K562 (cell line): ENCODE measurements around the gene TRAPPC8. TPM values are rescaled to one million over a fixed set of nuclear protein-coding genes. Genes with fewer than 3 reads are reported as not detected.

Source experiments
- MBD2 ChIP-seq: sonication (generic); IDR thresholded peaks from 2 replicates; pipeline ENCODE4 v1.6.1; 2016; ENCODE audit warnings: low read depth, borderline replicate concordance
- NELFE ChIP-seq: IDR thresholded peaks from 2 replicates; pipeline ENCODE4 v1.6.1; 2011; ENCODE audit warnings: mild to moderate bottlenecking; ENCODE audit not compliant: insufficient read depth, insufficient read length
- SPI1 ChIP-seq: IDR thresholded peaks from 2 replicates; pipeline ENCODE4 v1.6.1; 2011; ENCODE audit warnings: low read depth, low read length, control low read depth, borderline replicate concordance
- TARDBP ChIP-seq: fragments of 450-650 bp; IDR thresholded peaks from 2 replicates; pipeline ENCODE4 v1.6.1; 2016
- TBP ChIP-seq: optimal IDR thresholded peaks from 2 replicates; pipeline ENCODE3; 2011; ENCODE audit warnings: low read depth, low read length, improper control_type of control experiment
- TRIM24 ChIP-seq, 2 experiments: fragments of 450-650 bp; IDR thresholded peaks; 2 replicates each; pipeline ENCODE4 v1.6.1; 2016
- polyA plus RNA-seq, 8 experiments: library from polyadenylated mRNA; depleted of rRNA in 4 of 8; stranded (reverse) in 5 of 8; unstranded in 3 of 8; fragments of >200 nt; fragmentation: Nextera tagmentation in 2 of 8; fragmentation: Illumina TruSeq in 1 of 8; extraction: Ambion mirVana in 2 of 8; extraction: Trizol in 1 of 8; gene quantifications; 2 replicates each; pipeline versions ENCODE4 v1.2.1 to v1.2.3, GENCODE V29; 2011 to 2014; ENCODE audit warnings: inconsistent platforms in 1 of 8, missing spikeins in 1 of 8
- total RNA-seq, 7 experiments: library from RNA; depleted of rRNA in 6 of 7; stranded (reverse); fragments of >200 nt in 6 of 7; fragmentation: Illumina TruSeq in 2 of 7; extraction: Trizol in 2 of 7; gene quantifications; 2 replicates each; pipeline versions ENCODE4 v1.2.1 to v1.2.3, GENCODE V29; 2011 to 2021; ENCODE audit warnings: low replicate concordance in 1 of 7
- TF ChIP-seq, protein P1 (sequence below): sonication (generic); formaldehyde crosslinking; IDR thresholded peaks from 2 replicates; pipeline ENCODE4 v1.8.0; 2022; ENCODE audit warnings: mild to moderate bottlenecking, missing genetic modification reagents
- TF ChIP-seq, protein P2 (sequence below): fragments of 450-650 bp; IDR thresholded peaks from 2 replicates; pipeline ENCODE4 v1.6.1; 2018; ENCODE audit warnings: mild to moderate bottlenecking, low read depth; ENCODE audit not compliant: partially characterized antibody
- TF ChIP-seq, protein P3 (sequence below): sonication (generic); formaldehyde crosslinking; IDR thresholded peaks from 2 replicates; pipeline ENCODE4 v1.8.0; 2022; ENCODE audit warnings: mild to moderate bottlenecking, missing genetic modification reagents, borderline replicate concordance

Gene TRAPPC8
- total and polyA plus RNA-seq, 9 of the 15 experiments (the other 6 are each of a cell fraction or from before 2014, with no cell fraction given): 20.1 to 111 (median 35.6) TPM

DNA sequence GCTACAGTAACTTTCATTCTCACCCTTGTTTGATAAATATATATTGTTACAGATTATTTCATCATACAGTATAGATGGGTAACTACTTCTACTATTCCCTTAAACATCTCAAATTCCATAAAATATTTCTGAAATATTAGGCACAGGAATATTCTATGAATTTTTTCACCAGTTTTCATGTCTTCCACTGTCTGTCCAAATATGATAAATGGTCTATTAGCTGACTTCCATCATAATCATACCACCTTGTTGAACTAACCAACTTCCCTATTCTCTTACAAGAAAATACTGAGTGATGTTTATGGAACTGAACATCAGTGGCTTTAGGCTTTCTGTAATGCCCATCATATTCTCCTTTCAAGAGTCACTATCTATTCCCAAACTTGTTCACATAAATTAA, 82.4 kb downstream of the TRAPPC8 start (continued):
- TF ChIP-seq SPI1 (no peak), MBD2 (no peak), TRIM24 (IDR thresholded peaks at IDR 0.05) (peak in 1 of 2 experiments; percentile 18; a peak in 1 of 4 replicates), TBP (no peak), TARDBP (no peak), NELFE (no peak)
- TF ChIP-seq, protein P1, sequence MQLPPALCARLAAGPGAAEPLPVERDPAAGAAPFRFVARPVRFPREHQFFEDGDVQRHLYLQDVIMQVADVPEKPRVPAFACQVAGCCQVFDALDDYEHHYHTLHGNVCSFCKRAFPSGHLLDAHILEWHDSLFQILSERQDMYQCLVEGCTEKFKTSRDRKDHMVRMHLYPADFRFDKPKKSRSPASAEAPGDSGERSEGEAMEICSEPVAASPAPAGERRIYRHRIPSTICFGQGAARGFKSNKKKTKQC: no peak
- TF ChIP-seq, protein P2, sequence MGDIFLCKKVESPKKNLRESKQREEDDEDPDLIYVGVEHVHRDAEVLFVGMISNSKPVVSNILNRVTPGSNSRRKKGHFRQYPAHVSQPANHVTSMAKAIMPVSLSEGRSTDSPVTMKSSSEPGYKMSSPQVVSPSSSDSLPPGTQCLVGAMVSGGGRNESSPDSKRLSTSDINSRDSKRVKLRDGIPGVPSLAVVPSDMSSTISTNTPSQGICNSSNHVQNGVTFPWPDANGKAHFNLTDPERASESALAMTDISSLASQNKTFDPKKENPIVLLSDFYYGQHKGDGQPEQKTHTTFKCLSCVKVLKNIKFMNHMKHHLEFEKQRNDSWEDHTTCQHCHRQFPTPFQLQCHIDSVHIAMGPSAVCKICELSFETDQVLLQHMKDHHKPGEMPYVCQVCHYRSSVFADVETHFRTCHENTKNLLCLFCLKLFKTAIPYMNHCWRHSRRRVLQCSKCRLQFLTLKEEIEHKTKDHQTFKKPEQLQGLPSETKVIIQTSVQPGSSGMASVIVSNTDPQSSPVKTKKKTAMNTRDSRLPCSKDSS: no peak
- TF ChIP-seq, protein P3, sequence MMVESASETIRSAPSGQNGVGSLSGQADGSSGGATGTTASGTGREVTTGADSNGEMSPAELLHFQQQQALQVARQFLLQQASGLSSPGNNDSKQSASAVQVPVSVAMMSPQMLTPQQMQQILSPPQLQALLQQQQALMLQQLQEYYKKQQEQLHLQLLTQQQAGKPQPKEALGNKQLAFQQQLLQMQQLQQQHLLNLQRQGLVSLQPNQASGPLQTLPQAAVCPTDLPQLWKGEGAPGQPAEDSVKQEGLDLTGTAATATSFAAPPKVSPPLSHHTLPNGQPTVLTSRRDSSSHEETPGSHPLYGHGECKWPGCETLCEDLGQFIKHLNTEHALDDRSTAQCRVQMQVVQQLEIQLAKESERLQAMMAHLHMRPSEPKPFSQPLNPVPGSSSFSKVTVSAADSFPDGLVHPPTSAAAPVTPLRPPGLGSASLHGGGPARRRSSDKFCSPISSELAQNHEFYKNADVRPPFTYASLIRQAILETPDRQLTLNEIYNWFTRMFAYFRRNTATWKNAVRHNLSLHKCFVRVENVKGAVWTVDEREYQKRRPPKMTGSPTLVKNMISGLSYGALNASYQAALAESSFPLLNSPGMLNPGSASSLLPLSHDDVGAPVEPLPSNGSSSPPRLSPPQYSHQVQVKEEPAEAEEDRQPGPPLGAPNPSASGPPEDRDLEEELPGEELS (CRISPR knock-in tag): no peak
